ENCODE data around the gene IFT27. TPM values are rescaled to one million over a fixed set of nuclear protein-coding genes. Genes with fewer than 3 reads are reported as not detected.

Gene IFT27
- total and polyA plus RNA-seq, 7 donors, result 15.0 to 27.9 (median 24.3) TPM

DNA sequence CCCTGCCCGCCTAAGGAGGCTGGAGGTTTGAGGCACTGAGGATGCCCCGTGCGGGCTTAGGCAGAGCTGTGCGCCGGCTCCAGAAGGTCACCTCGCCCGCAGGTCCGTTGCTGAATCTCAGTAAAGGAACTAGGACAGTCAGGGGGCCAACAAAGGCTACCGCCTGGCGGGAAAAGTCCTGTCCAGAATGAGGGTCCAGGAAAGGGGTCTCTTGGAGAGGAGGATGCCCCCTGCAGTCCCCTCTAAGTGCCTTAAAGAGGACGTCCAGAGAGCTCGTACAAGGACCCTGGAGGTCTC, 40.4 kb upstream of the IFT27 start:
- no peaks in the 10 kb centered on the region for H3K9me3 ChIP-seq
- H3K27me3 ChIP-seq, result peaks cover 30 to 65% (median 49%) of the 10 kb centered on the region in 3 donors
- WGBS, 2 donors, result 3 to 5% methylated on average over 12 of the region's 12 CpGs
- DNase-seq, result no peak
- intact Hi-C loops (cut with DNase I), result no loop called here
- no peaks in the 10 kb centered on the region for H3K36me3 ChIP-seq
- H3K4me3 ChIP-seq, result peak overlapping the region in 2 of 4 donors; percentile 34 to 37
- H3K27ac ChIP-seq, result no peak overlapping the region
- peaks cover 0 to 14% (median 13%) of the 10 kb centered on the region in 4 donors for H3K4me1 ChIP-seq
- TF ChIP-seq CTCF (IDR thresholded peaks at IDR 0.05) (no peak), EP300 (IDR thresholded peaks at IDR 0.05) (no peak), POLR2AphosphoS5 (IDR thresholded peaks at IDR 0.05) (no peak), POLR2A (IDR thresholded peaks at IDR 0.05) (no peak)

- 16 to 35% methylated on average over 8 of the region's 8 CpGs for WGBS, 2 donors
- peaks cover 30 to 65% (median 49%) of the 10 kb centered on the region in 3 donors for H3K27me3 ChIP-seq
- intact Hi-C loops (cut with DNase I), result no loop called here
- H3K27ac ChIP-seq, result no peak overlapping the region
- TF ChIP-seq CTCF (IDR thresholded peaks at IDR 0.05) (no peak), POLR2A (IDR thresholded peaks at IDR 0.05) (no peak), POLR2AphosphoS5 (IDR thresholded peaks at IDR 0.05) (no peak), EP300 (IDR thresholded peaks at IDR 0.05) (no peak)
- no peak for DNase-seq
- no peaks in the 10 kb centered on the region for H3K9me3 ChIP-seq
- peaks cover 0 to 14% (median 13%) of the 10 kb centered on the region in 4 donors for H3K4me1 ChIP-seq
- no peak overlapping the region for H3K4me3 ChIP-seq
- no peaks in the 10 kb centered on the region for H3K36me3 ChIP-seq
Observed at GRCh38 chr22:36815558-36816338, 39.8 kb upstream of the IFT27 start.

DNA sequence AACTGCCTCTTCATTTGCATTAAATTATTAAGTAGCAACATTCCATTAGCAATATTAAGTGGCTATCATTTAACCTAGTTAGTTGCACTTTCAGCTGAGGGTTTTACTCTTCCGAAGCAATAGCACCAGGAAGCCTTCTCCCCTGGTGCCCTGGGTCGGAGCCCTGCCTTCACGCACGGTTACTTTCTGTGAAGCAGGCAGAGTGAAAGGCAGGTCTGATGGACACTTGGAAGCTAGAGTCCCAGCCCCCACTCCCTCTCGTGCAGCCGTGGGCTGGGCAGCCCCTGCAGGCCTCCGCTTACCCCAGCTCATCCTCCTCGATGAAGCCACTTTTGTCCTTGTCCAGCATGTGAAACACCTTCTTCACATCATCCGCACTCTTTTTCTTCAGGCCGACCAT, 38.9 kb upstream of the IFT27 start:
- TF ChIP-seq EP300 (IDR thresholded peaks at IDR 0.05) (no peak), POLR2AphosphoS5 (IDR thresholded peaks at IDR 0.05) (no peak), CTCF (IDR thresholded peaks at IDR 0.05) (no peak), POLR2A (IDR thresholded peaks at IDR 0.05) (no peak)
- Histone ChIP-seq H3K27me3 (peaks cover 30 to 56% (median 49%) of the 10 kb centered on the region in 3 donors), H3K9me3 (no peaks in the 10 kb centered on the region), H3K36me3 (no peaks in the 10 kb centered on the region), H3K27ac (no peak overlapping the region), H3K4me3 (no peak overlapping the region), H3K4me1 (peaks cover 0 to 14% (median 13%) of the 10 kb centered on the region in 4 donors)
- WGBS, 2 donors, result 76 to 81% methylated on average over 10 of the region's 10 CpGs
- no peak for DNase-seq
- intact Hi-C loops (cut with DNase I), result no loop called here

DNA sequence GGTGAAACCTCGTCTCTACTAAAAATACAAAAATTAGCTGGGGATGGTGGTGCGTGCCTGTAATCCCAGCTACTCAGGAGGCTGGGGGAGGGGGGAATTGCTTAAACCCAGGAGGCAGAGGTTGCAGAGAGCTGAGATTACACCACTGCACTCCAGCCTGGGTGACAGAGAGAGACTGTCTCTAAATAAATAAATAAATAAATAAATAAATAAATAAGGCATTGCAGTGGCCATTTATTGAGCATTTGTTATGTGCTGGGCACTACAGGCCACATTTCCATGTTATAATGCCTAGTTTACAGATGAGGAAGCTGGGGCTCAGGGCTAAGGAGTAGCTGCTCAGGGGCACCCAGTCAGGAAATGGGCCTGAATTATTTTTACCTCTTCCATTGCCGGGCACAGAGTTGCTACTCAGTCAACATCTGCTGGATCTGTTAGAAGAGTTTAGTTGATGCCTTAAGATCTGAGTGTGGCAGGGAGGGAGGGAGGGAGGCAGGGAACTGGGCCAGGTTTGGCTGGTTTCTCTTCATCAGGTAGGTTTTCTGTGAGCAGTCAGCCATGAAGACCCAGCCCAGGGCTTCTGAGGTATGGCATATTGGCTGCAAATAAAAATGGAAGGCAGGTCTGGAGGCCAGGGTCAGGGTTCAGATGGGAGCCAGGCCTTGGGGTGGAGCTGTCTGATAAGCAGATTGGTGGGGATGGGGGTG, 35.3 kb upstream of the IFT27 start:
- TF ChIP-seq CTCF (IDR thresholded peaks at IDR 0.05) (no peak), POLR2A (IDR thresholded peaks at IDR 0.05) (no peak), POLR2AphosphoS5 (IDR thresholded peaks at IDR 0.05) (no peak), EP300 (IDR thresholded peaks at IDR 0.05) (no peak)
- DNase-seq, result no peak
- WGBS, 2 donors, result 79 to 85% methylated on average over 3 of the region's 3 CpGs
- no peaks in the 10 kb centered on the region for H3K36me3 ChIP-seq
- peaks cover 0 to under 1% (median under 1%) of the 10 kb centered on the region in 4 donors for H3K4me1 ChIP-seq
- H3K9me3 ChIP-seq, result no peaks in the 10 kb centered on the region
- intact Hi-C loops (cut with DNase I), result no loop called here
- no peak overlapping the region for H3K27ac ChIP-seq
- H3K4me3 ChIP-seq, result no peak overlapping the region
- H3K27me3 ChIP-seq, result peaks cover 7 to 23% (median 17%) of the 10 kb centered on the region in 3 donors

All from sigmoid colon (tissue), 7 donors.